Effector memory CD4-positive, alpha-beta T cell (primary cell): ENCODE data around the gene LMBR1L.

ENCODE experiments used
- DNase-seq, 3 donors: peaks; one replicate each; pipeline ENCODE4 v3.0.0-alpha.2; 2020
- H3K27ac ChIP-seq: 2 replicates; pipeline ENCODE4 v1.7.0; 2013; ENCODE audit warnings: mild to moderate bottlenecking, low read length, moderate library complexity; ENCODE audit not compliant: insufficient read depth, poor library complexity, severe bottlenecking
- H3K27me3 ChIP-seq: replicated peaks from 2 replicates; pipeline ENCODE4 v1.7.0; 2013; ENCODE audit warnings: mild to moderate bottlenecking, low read length; ENCODE audit not compliant: insufficient read depth, control insufficient read depth, poor library complexity, severe bottlenecking
- H3K36me3 ChIP-seq: 2 replicates; pipeline ENCODE4 v1.7.0; 2013; ENCODE audit warnings: mild to moderate bottlenecking, low read length, moderate library complexity; ENCODE audit not compliant: control insufficient read depth, insufficient read depth
- H3K4me1 ChIP-seq: 2 replicates; pipeline ENCODE4 v1.7.0; 2013; ENCODE audit warnings: low read length, mild to moderate bottlenecking; ENCODE audit not compliant: control insufficient read depth, insufficient read depth, poor library complexity, severe bottlenecking
- H3K4me3 ChIP-seq: 2 replicates; pipeline ENCODE4 v1.7.0; 2013; ENCODE audit warnings: low read length, low read depth, mild to moderate bottlenecking; ENCODE audit not compliant: insufficient read depth, poor library complexity, severe bottlenecking
- H3K9me3 ChIP-seq: 2 replicates; pipeline ENCODE4 v1.7.0; 2013; ENCODE audit warnings: mild to moderate bottlenecking, low read length, moderate library complexity; ENCODE audit not compliant: control insufficient read depth

Gene LMBR1L

DNA sequence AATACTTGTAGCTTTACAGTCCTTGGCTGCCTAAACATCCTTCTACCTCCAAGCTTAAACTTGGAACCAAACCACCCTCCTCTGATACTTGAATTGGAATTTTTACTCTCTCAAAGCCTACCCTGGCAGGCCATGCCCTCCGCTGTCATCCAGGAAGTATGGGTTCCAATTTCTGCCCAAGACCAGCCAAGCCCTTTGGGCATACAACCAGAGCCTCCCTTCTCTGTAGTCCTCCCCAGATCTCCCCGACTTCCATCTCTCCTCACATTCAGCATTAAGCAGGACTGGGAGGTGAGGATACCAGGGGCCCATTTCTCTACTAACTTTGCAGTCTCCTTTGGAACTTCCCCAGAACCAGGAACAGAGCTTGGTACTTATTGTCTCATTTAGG is 15.7 kb downstream of the LMBR1L start:
- peaks cover 50% of the 10 kb centered on the region for H3K27me3 ChIP-seq
- H3K36me3 ChIP-seq = peaks cover 15% of the 10 kb centered on the region
- H3K27ac ChIP-seq = no peak overlapping the region
- DNase-seq = no peak
- no peak overlapping the region for H3K4me3 ChIP-seq
- peaks cover 28% of the 10 kb centered on the region for H3K4me1 ChIP-seq
- no peaks in the 10 kb centered on the region for H3K9me3 ChIP-seq

DNA sequence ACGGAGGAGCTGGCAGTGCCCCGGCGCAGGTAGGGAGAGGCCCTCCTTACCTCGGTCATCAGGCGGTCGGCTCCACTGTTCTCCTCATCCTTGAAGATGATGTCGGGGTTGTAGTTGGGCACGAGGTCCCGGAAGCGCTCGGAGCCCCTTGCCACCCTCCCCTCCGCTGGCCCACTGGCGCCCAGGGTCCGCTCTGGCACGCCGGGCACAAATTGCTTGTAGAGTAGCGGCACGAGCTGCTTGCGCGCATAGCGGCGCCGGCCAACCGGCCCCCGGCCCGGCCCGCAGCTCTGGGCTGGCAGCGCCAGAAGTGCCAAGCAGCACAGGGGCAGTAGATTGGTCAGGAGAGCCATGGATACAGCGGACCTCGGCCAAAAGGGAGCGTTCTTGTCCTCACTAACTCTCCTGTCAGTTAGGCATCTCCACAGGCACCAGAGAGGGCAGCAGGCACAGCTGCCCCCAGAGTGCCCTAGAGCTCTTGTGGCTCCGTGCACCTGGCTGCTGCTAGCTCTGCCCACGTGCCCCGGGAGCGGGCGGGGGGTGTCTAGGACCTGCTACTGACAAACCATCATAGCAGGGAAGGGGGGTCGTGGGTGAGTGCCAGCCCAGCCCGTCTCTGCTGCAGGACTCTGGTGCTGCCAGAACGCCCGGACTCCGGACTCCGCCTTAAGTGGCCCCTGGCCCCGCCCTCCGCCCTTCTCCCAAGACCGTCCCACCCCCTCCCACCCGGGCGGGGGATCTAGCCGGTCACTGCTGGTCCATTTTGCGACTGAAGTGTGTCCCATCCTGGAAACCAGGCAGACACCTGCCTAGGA is 16.3 kb downstream of the LMBR1L start, which contains the start of gene DHH:
TSS of gene DHH (minus strand) at position 642 of the 815 bp plus-strand sequence. CDS start at position 353, 289 bp downstream.
- H3K27ac ChIP-seq = no peak within 1 kb of the TSS
- peaks cover 56% of the 10 kb centered on the region for H3K27me3 ChIP-seq
- DNase-seq = no peak
- H3K4me1 ChIP-seq = peaks cover 34% of the 10 kb centered on the region
- H3K4me3 ChIP-seq = no peak within 1 kb of the TSS
- peaks cover 12% of the 10 kb centered on the region for H3K36me3 ChIP-seq
- no peaks in the 10 kb centered on the region for H3K9me3 ChIP-seq

DNA sequence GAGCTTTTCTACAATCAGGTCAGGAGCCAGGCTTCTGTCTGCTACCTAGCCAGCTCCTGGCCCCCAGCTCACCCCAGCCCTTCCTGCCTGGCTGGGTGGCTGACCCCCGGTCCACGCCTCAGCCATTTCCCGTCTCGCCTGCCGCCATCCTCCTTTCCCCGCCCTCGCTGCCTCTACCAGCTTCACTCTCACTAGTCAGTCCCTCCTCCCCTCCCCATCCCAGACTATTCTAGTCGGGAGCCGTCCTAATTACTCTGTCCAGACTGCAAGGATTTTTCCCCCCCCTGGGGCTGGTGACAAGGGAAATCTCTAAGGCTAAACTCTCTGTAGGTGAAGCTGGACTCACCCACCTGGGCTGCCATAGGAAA is 16.9 kb downstream of the LMBR1L start:
- peaks cover 12% of the 10 kb centered on the region for H3K36me3 ChIP-seq
- H3K4me1 ChIP-seq = peaks cover 39% of the 10 kb centered on the region
- no peak overlapping the region for H3K27ac ChIP-seq
- H3K9me3 ChIP-seq = no peaks in the 10 kb centered on the region
- no peak for DNase-seq
- no peak overlapping the region for H3K4me3 ChIP-seq
- H3K27me3 ChIP-seq = peaks cover 59% of the 10 kb centered on the region

DNA sequence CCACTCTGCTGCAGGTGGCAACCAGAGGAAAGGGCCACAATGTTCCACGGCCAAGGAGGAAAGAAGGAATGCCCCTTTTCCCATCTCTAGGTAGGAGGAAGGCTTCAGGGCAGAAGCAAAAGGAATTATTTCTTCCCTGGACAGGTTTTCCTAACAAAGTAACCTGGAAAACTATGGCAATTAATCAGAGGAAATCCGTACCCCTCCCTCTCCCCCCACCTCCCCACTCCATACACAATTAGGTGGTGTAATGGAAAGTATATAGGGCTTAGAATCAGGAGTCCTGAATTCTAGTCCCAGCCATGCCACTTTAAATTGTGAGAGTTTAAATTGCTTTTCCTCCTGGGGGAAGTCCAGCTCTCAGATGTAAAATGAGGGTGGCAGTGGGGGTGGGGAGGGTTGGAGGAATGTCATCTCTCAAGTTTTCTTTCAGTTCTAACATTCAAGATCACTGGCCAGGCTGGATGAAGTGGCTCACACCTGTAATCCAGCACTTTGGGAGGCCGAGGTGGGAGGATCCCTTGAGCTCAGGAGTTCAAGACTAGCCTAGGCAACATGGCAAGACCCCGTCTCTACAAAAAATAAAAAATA is 17.7 kb downstream of the LMBR1L start:
- DNase-seq = no peak
- Histone ChIP-seq H3K9me3 (no peaks in the 10 kb centered on the region), H3K4me1 (peaks cover 47% of the 10 kb centered on the region), H3K4me3 (no peak overlapping the region), H3K27ac (no peak overlapping the region), H3K27me3 (peaks cover 59% of the 10 kb centered on the region), H3K36me3 (peaks cover 12% of the 10 kb centered on the region)

DNA sequence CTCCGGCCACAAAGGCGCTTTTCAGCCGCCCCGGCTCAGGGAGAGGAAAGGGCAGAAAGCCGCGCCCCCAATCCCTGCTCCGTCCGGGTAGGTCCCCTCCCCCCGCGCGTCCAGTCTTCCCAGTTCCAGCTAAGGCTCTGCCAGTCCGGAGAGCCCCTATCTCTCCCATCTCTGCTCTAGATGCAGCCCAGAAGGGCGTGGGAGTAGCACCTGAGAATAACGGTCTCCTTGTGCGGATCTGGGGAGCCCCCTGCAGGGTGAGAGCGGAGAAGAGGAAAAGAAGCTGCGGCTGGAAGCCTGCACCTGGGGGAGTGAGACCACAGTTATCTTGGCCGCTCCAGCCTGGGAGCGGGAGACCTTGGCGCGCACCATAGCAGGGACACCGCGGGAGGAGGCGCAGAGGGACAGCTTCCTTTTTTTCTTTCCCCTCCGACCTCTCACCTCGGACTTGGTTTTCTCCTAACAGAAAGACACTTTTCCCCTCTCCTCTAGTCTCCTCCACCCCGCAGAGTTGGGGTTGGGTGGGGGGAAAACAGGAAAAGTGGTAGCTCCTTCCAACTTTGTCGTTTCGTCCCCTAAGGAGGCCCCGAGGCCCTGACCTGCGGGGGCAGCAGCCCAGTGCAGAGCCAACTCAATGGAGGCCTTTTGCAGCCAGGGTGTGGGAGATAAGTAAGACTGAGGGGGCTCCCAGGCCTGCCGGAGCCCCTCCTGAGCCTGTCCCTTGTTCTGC is 18.4 kb downstream of the LMBR1L start:
- peak overlapping the region; percentile 17 for H3K4me3 ChIP-seq
- DNase-seq = peak in 2 of 3 donors; percentile 20 to 32
- peaks cover 5% of the 10 kb centered on the region for H3K36me3 ChIP-seq
- peaks cover 51% of the 10 kb centered on the region for H3K4me1 ChIP-seq
- no peaks in the 10 kb centered on the region for H3K9me3 ChIP-seq
- peaks cover 59% of the 10 kb centered on the region for H3K27me3 ChIP-seq
- no peak overlapping the region for H3K27ac ChIP-seq

DNA sequence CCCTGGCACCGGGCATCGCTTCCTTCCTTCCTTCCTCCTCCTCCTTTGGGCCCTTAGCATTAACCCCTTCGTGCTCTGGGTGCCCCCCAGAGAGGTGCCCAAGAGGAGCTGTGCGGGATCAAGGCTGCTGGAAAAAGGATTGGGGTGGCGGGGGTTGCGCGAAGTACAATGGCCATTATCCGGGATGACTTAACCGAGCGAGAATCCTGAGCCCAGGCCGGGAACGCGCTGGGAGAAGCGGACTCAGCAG is 18.9 kb downstream of the LMBR1L start:
- H3K4me3 ChIP-seq = no peak overlapping the region

DNA sequence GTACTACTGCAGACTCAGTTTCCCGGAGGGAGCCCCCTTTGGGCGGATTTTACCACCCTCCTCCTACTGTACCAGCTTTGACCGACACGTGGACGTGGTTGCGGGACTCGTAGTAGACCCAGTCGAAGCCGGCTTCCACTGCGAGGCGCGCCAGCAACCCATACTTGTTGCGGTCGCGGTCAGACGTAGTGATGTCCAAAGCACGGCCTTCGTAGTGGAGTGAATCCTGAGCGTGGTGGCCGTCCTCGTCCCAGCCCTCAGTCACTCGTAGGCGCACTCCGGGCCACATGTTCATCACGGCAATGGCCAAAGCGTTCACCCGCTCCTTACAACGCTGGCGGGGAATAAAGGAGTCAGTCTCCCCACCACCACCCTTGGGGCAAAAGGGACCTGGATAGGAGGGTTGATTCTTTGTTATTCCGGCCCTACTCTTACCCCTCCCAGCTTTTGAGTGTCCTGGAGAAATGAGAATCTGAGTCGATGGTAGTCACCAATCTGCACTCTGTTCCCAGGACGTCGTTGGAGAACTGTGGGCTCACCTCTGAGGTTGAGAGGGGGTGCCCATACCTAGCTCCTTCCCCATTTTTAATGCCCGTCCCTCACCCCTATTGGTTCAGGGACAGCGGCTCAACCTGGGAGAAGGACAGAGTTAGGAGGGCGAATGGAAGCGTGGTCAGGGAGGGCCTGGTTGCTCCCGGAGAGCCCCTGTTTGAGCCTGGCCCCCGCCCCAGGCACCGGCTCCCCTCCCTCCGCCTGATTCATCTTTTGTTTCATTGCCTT is 19.4 kb downstream of the LMBR1L start:
- Histone ChIP-seq H3K36me3 (no peaks in the 10 kb centered on the region), H3K27ac (no peak overlapping the region), H3K9me3 (no peaks in the 10 kb centered on the region), H3K27me3 (peaks cover 59% of the 10 kb centered on the region), H3K4me1 (peaks cover 51% of the 10 kb centered on the region), H3K4me3 (no peak overlapping the region)
- no peak for DNase-seq

More for the DNA sequence above, 18.9 kb downstream of the LMBR1L start:
- H3K27me3 ChIP-seq = peaks cover 59% of the 10 kb centered on the region
- H3K36me3 ChIP-seq = peaks cover under 1% of the 10 kb centered on the region
- DNase-seq = no peak
- no peak overlapping the region for H3K27ac ChIP-seq
- H3K4me1 ChIP-seq = peaks cover 51% of the 10 kb centered on the region
- no peaks in the 10 kb centered on the region for H3K9me3 ChIP-seq

DNA sequence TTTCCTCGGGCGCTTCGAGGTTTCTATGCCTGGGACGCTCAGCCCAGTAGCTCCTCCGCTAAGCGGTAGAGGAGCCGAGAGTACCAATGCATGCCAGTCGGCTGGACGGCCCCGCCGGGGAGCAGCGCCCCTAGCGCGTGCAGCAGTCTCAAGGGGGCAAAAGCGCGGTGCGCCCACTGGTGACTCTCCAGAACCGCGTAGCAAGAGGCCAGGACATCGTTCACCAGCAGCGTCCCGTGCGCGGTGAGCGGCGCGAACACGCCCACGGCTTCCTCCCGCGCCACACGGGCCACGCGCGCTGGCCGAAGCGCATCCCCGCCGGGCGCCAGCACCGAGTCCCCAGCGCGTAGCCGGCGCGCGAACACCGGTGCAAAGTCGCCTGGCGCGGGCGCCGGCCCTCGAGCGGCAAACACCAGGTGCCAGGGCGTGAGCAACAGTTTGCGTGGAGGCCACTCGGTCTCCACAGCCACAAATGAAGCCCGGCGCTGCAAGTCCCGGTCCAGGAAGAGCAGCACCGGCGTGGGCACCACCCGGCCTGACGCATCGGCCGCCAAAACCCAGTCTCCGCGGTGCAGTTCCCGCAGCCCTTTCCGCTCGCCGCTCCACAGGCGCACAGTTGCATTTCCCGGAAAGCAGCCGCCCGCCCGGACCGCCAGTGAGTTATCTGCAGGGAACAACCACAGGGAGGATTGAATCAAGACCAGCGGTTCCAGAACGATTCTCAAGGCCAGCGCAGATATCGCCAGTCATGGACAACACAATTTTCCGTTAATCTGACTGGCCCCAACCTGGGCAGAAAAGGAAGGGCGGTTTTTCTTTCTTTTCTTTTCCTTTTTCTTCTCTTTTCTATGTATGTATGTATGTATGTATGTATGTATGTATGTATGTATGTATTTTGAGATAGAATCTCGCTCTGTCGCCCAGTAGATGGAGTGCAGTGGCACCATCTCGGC is 20.6 kb downstream of the LMBR1L start:
- Histone ChIP-seq H3K36me3 (no peaks in the 10 kb centered on the region), H3K4me1 (peaks cover 51% of the 10 kb centered on the region), H3K9me3 (no peaks in the 10 kb centered on the region), H3K27ac (no peak overlapping the region), H3K27me3 (peaks cover 58% of the 10 kb centered on the region), H3K4me3 (peak overlapping the region; percentile 48)
- no peak for DNase-seq

DNA sequence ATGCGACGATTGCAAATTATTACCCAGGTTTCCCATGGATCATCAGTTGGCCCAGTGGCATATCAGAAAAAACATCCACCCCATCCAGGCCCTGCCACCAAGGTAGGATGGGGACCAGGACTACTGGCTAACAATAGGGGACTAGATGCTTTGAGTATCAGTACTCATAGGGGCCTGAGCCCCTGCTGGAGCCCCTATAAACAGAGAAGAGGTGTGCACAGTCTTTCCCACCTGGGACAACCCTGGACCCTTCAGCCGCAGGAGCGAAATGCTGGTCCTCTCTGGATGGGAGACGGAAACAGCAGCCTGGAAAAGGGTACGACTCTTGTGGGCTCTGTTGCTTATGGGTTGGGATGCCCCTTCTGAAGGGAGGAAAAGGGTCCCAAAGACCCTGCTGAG is 21.7 kb downstream of the LMBR1L start:
- DNase-seq = no peak
- Histone ChIP-seq H3K36me3 (no peaks in the 10 kb centered on the region), H3K9me3 (no peaks in the 10 kb centered on the region), H3K27ac (no peak overlapping the region), H3K27me3 (peaks cover 47% of the 10 kb centered on the region), H3K4me1 (peaks cover 41% of the 10 kb centered on the region), H3K4me3 (no peak overlapping the region)
